GM12878 (cell line): Measurements from ENCODE around the gene FRMPD2. TPM values are rescaled to one million over a fixed set of nuclear protein-coding genes. Genes with fewer than 3 reads are reported as not detected.

Source experiments
- ATAC-seq: fragments of 200-7000 bp; cut with Tn5 transposase; 3 replicates; pipeline ENCODE4 v1.9.1; 2020; ENCODE audit warnings: mild to moderate bottlenecking, moderate library complexity
- BruUV-seq: library from RNA; stranded (reverse); fragments of 400-500 nt; replicated peaks from 2 replicates; lab custom pipeline; 2021; lab: Mats Ljungman, UMichigan
- CTCF ChIA-PET: fragments of 300-600 bp; sonication (Branson Sonifier 250); formaldehyde crosslinking; extraction: SDS; loops from one replicate; lab custom pipeline; 2021; ENCODE audit warnings: inconsistent platforms; lab: Yijun Ruan, JAX
- POLR2A ChIA-PET: fragments of 350-600 bp; formaldehyde crosslinking; extraction: SDS; loops from one replicate; lab custom pipeline; 2021; ENCODE audit warnings: inconsistent platforms; lab: Charles Lee
- RAD21 ChIA-PET: fragments of 300-600 bp; sonication (Branson Sonifier 250); formaldehyde crosslinking; loops from one replicate; lab custom pipeline; 2023; ENCODE audit warnings: antibody characterized with exemption; ENCODE audit not compliant: unreplicated experiment; lab: Charles Lee
- SMC1A ChIA-PET: fragments of 300-600 bp; sonication (Branson Sonifier 250); formaldehyde crosslinking; loops from one replicate; lab custom pipeline; 2023; ENCODE audit not compliant: unreplicated experiment, uncharacterized antibody; lab: Charles Lee
- DNase-seq: peaks from one replicate; pipeline ENCODE4 v3.0.0-alpha.2; 2011; ENCODE audit warnings: low read depth, low spot score
- FAIRE-seq: peaks from 3 replicates; lab custom pipeline; 2011; peaks lifted over from hg19 to GRCh38; lab: Jason Lieb, UNC
- H2AFZ ChIP-seq: 2 replicates; pipeline ENCODE4 v1.6.0; 2011; ENCODE audit warnings: low read depth, low read length, control low read depth; ENCODE audit not compliant: control insufficient read depth
- H3K27ac ChIP-seq: 2 replicates; pipeline ENCODE4 v1.5.1; 2011; ENCODE audit warnings: control low read depth; ENCODE audit not compliant: control insufficient read depth, insufficient read depth
- H3K27me3 ChIP-seq, 2 experiments: replicated peaks in 1 of 2; 2 replicates each; pipeline versions ENCODE4 v1.6.0 to v1.6.1; 2011; ENCODE audit warnings: low read length in 1 of 2; ENCODE audit not compliant: control insufficient read depth in 2 of 2, insufficient read depth in 2 of 2
- H3K36me3 ChIP-seq, 2 experiments: 2 replicates each; pipeline ENCODE4 v1.5.1; 2011; ENCODE audit warnings: low read length in 1 of 2; ENCODE audit not compliant: control insufficient read depth in 2 of 2, insufficient read depth in 2 of 2
- H3K4me1 ChIP-seq: 2 replicates; pipeline ENCODE4 v1.6.1; 2011; ENCODE audit warnings: mild to moderate bottlenecking, low read length, moderate library complexity, mixed read lengths; ENCODE audit not compliant: control insufficient read depth, insufficient read depth
- H3K4me2 ChIP-seq: 2 replicates; pipeline ENCODE4 v1.6.0; 2011; ENCODE audit warnings: control low read depth; ENCODE audit not compliant: control insufficient read depth, insufficient read depth
- H3K4me3 ChIP-seq: fragments of 200-600 bp; sonication (generic); 2 replicates; pipeline ENCODE4 v1.5.1; 2016
- H3K79me2 ChIP-seq: 2 replicates; pipeline ENCODE4 v1.6.0; 2011; ENCODE audit warnings: low read length; ENCODE audit not compliant: control insufficient read depth, insufficient read depth
- H3K9ac ChIP-seq: 2 replicates; pipeline ENCODE4 v1.8.0; 2011; ENCODE audit warnings: low read length, control low read depth, mixed read lengths; ENCODE audit not compliant: control insufficient read depth, insufficient read depth
- H3K9me3 ChIP-seq: replicated peaks from 3 replicates; pipeline ENCODE4 v1.5.1; 2011; ENCODE audit warnings: mild to moderate bottlenecking, low read length; ENCODE audit not compliant: control insufficient read depth, insufficient read depth
- H4K20me1 ChIP-seq: 2 replicates; pipeline ENCODE4 v1.6.0; 2011; ENCODE audit not compliant: control insufficient read depth, insufficient read depth
- EGR1 ChIP-seq, 2 experiments: IDR thresholded peaks; 1 replicate in 1 of 2; 2 replicates in 1 of 2; pipeline ENCODE4 v1.6.1; 2011 to 2012; ENCODE audit warnings: low read depth in 2 of 2, low read length in 2 of 2, borderline replicate concordance in 1 of 2, mild to moderate bottlenecking in 1 of 2, moderate library complexity in 1 of 2
- HDAC6 ChIP-seq: fragments of 200-600 bp; sonication (generic); IDR thresholded peaks from one replicate; pipeline ENCODE4 v1.8.0; 2017; ENCODE audit warnings: antibody characterized with exemption; ENCODE audit not compliant: unreplicated experiment
- KDM1A ChIP-seq: fragments of 200-600 bp; sonication (generic); IDR thresholded peaks from 2 replicates; pipeline ENCODE4 v1.6.1; 2016; ENCODE audit warnings: borderline replicate concordance
- SREBF2 ChIP-seq: IDR thresholded peaks from 2 replicates; pipeline ENCODE4 v1.6.1; 2012; ENCODE audit warnings: mild to moderate bottlenecking, low read length
- WGBS: methylation state at CpG from one replicate; pipeline ENCODE4 v1.1.6; 2016; ENCODE audit warnings: low lambda C conversion rate; ENCODE audit not compliant: insufficient replicate concordance, insufficient coverage; ENCODE audit errors: missing lambda C conversion rate; 5-methylcytosine and 5-hydroxymethylcytosine counted together
- in situ Hi-C: fragments of 300-500 bp; cut with MboI; formaldehyde crosslinking; loops from 9 replicates; pipeline ENCODE4 v1.14.3; 2018; ENCODE audit warnings: mixed read lengths
- intact Hi-C: fragments of 100-400 bp; cut with micrococcal nuclease; formaldehyde crosslinking; loops from one replicate; pipeline ENCODE4 v1.14.2; 2022; ENCODE audit not compliant: unreplicated experiment
- polyA plus RNA-seq, 11 experiments: library from polyadenylated mRNA; depleted of rRNA in 4 of 11; unstranded in 6 of 11; stranded (reverse) in 5 of 11; fragments of >200 nt; fragmentation: Nextera tagmentation in 4 of 11; fragmentation: Illumina TruSeq in 1 of 11; extraction: Ambion mirVana in 4 of 11; extraction: Trizol in 1 of 11; gene quantifications; 1 replicate in 1 of 11; 2 replicates in 10 of 11; pipeline versions ENCODE4 v1.2.1 to v1.2.3, GENCODE V29; 2011 to 2016; ENCODE audit warnings: inconsistent platforms in 2 of 11, missing spikeins in 2 of 11, low read depth in 1 of 11
- total RNA-seq, 4 experiments: library from RNA; depleted of rRNA in 3 of 4; stranded (reverse); fragments of >200 nt in 3 of 4; fragmentation: Illumina TruSeq in 1 of 4; extraction: Trizol in 1 of 4; gene quantifications; 2 replicates each; pipeline versions ENCODE4 v1.2.1 to v1.2.3, GENCODE V29; 2013 to 2021
- TF ChIP-seq, protein P1 (sequence below): fragments of 450-650 bp; IDR thresholded peaks from 2 replicates; pipeline ENCODE4 v1.6.1; 2017; ENCODE audit warnings: borderline replicate concordance

FRMPD2 gene
- total and polyA plus RNA-seq, 10 of the 15 experiments (the other 5 are each of a cell fraction or from before 2014, with no cell fraction given): 0.38 to 5.7 (median 1.4) TPM

GRCh38 chr10:48237259-48238250, 36.9 kb downstream of the FRMPD2 start (continued):
- TF ChIP-seq HDAC6: no peak
- TF ChIP-seq EGR1 (IDR thresholded peaks at IDR 0.05; ENCODE audit: borderline replicate concordance in 1 of 2, low read depth in 2 of 2, low read length in 2 of 2): no peak

DNA sequence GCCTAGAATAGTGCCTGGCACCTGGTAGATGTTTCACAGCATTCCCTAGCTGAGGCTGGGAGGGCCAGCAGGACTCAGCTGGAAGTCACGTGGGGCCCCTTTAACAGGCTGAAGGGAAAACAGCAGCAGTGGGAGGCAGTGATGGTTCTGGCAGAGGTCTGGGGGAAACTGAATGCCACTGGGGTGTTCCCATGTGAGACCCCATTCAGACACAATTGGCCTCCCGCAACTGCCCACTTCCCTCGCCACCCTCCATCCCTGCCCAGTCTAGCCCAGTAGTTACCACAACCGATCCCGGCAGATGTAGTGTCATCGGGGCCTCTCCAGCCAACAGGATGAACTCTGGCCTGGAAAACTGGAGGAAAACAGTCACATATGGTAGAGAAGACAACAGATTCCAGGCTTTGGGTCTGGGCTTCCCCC, 38.3 kb downstream of the FRMPD2 start:
- WGBS: 72% methylated on average over 6 of the region's 6 CpGs
- intact Hi-C loops (no loop called here), in situ Hi-C loops (no loop called here)
- H3K27me3 ChIP-seq: no peaks in the 10 kb centered on the region
- no peaks in the 10 kb centered on the region for H3K79me2 ChIP-seq
- H3K4me2 ChIP-seq: no peak overlapping the region
- ChIA-PET SMC1A (interaction anchor here (1.1 kb wide), 1 partner anchor 10 kb away, joined by 3 read pairs; no protein-coding TSS in a partner anchor), RAD21 (no interaction called here), POLR2A (no interaction called here), CTCF (interaction anchor here (1.2 kb wide), 1 partner anchor 10 kb away, joined by 5 read pairs; no protein-coding TSS in a partner anchor)
- FAIRE-seq (no peak), ATAC-seq (no peak), DNase-seq (no peak)
- BruUV-seq: no TSS peak
- H3K4me3 ChIP-seq: no peak overlapping the region
- no peak overlapping the region for H2AFZ ChIP-seq
- no peaks in the 10 kb centered on the region for H3K36me3 ChIP-seq
- H3K4me1 ChIP-seq: peaks cover 12% of the 10 kb centered on the region
- no peak overlapping the region for H3K27ac ChIP-seq
- no peak overlapping the region for H3K9ac ChIP-seq
- no peaks in the 10 kb centered on the region for H3K9me3 ChIP-seq
- H4K20me1 ChIP-seq: no peaks in the 10 kb centered on the region
- TF ChIP-seq, protein P1, sequence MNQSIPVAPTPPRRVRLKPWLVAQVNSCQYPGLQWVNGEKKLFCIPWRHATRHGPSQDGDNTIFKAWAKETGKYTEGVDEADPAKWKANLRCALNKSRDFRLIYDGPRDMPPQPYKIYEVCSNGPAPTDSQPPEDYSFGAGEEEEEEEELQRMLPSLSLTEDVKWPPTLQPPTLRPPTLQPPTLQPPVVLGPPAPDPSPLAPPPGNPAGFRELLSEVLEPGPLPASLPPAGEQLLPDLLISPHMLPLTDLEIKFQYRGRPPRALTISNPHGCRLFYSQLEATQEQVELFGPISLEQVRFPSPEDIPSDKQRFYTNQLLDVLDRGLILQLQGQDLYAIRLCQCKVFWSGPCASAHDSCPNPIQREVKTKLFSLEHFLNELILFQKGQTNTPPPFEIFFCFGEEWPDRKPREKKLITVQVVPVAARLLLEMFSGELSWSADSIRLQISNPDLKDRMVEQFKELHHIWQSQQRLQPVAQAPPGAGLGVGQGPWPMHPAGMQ: no peak
- TF ChIP-seq KDM1A: no peak
- TF ChIP-seq SREBF2: no peak
